Neural progenitor cell (in vitro differentiated cells): ENCODE data around the gene FAM151A.

Source experiments
- CTCF ChIP-seq: fragments of 200-600 bp; sonication (generic); IDR thresholded peaks from 2 replicates; pipeline ENCODE4 v1.5.1; 2017; ENCODE audit warnings: antibody characterized with exemption, mild to moderate bottlenecking
- EZH2 ChIP-seq: fragments of 200-600 bp; sonication (generic); IDR thresholded peaks from 2 replicates; pipeline ENCODE4 v1.6.1; 2017; ENCODE audit warnings: antibody characterized with exemption, mild to moderate bottlenecking, moderate library complexity

- TF ChIP-seq EZH2 (no peak), CTCF (no peak)
These were observed 13.9 kb downstream of the FAM151A start for GRCh38 chr1:54609301-54609921.
